Measurements from ENCODE around the gene ESYT2. TPM values are rescaled to one million over a fixed set of nuclear protein-coding genes. Genes with fewer than 3 reads are reported as not detected.

The ESYT2 gene
- total RNA-seq, 1 experiment from 2014 or later = 68.2 TPM

DNA sequence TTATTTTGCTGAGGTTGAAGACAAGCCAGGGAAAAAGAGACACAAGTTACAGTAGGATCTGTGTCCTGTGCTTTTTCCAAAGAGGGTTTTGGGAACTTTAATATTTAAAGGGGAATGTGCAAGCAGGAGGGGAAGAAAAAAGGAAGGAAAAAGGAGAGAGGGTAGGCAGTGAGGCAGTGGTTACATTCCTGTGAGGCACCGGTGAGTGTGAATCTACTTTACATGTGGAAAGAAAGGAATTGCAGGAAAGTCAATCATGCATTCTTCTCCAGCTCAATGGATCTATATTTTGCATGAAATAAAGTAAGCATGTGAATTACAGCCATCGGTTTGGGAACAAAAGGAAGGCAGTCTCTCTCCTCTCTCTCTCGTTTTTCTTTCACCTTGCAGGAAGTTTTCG, 14.5 kb upstream of the ESYT2 start:
- TF ChIP-seq EGR1 (IDR thresholded peaks at IDR 0.05; ENCODE audit: low read depth) (no peak), CEBPB (IDR thresholded peaks at IDR 0.05; ENCODE audit: low read depth) (no peak), SRF (IDR thresholded peaks at IDR 0.05; ENCODE audit: low read depth) (no peak), ZNF274 (IDR thresholded peaks at IDR 0.05; ENCODE audit: low read depth, low read length) (no peak), ZFX (IDR thresholded peaks at IDR 0.05) (no peak), EZH2 (IDR thresholded peaks at IDR 0.05) (no peak), FOSL1 (IDR thresholded peaks at IDR 0.05; ENCODE audit: low read depth) (no peak), SP1 (IDR thresholded peaks at IDR 0.05; ENCODE audit: low read depth) (no peak), POLR2AphosphoS5 (IDR thresholded peaks at IDR 0.05; ENCODE audit: low read depth, low read length) (no peak), JUND (IDR thresholded peaks at IDR 0.05) (no peak), RAD21 (IDR thresholded peaks at IDR 0.05; ENCODE audit: low read depth) (no peak), TCF7L2 (IDR thresholded peaks at IDR 0.05; ENCODE audit: borderline replicate concordance, extremely low read depth, insufficient read depth, insufficient read length) (no peak), CBX3 (IDR thresholded peaks at IDR 0.05; ENCODE audit: low read depth) (no peak), YY1 (IDR thresholded peaks at IDR 0.05; ENCODE audit: extremely low read depth, insufficient replicate concordance, low read depth, low read length) (no peak), ELF1 (IDR thresholded peaks at IDR 0.05; ENCODE audit: borderline replicate concordance, low read depth) (no peak), EZH2phosphoT487 (IDR thresholded peaks at IDR 0.05; ENCODE audit: borderline replicate concordance) (no peak)
- TF ChIP-seq, protein P1, sequence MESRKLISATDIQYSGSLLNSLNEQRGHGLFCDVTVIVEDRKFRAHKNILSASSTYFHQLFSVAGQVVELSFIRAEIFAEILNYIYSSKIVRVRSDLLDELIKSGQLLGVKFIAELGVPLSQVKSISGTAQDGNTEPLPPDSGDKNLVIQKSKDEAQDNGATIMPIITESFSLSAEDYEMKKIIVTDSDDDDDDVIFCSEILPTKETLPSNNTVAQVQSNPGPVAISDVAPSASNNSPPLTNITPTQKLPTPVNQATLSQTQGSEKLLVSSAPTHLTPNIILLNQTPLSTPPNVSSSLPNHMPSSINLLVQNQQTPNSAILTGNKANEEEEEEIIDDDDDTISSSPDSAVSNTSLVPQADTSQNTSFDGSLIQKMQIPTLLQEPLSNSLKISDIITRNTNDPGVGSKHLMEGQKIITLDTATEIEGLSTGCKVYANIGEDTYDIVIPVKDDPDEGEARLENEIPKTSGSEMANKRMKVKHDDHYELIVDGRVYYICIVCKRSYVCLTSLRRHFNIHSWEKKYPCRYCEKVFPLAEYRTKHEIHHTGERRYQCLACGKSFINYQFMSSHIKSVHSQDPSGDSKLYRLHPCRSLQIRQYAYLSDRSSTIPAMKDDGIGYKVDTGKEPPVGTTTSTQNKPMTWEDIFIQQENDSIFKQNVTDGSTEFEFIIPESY (IDR thresholded peaks at IDR 0.05; ENCODE audit: extremely low read depth, insufficient replicate concordance, low read length) = no peak
- TF ChIP-seq, protein P2, sequence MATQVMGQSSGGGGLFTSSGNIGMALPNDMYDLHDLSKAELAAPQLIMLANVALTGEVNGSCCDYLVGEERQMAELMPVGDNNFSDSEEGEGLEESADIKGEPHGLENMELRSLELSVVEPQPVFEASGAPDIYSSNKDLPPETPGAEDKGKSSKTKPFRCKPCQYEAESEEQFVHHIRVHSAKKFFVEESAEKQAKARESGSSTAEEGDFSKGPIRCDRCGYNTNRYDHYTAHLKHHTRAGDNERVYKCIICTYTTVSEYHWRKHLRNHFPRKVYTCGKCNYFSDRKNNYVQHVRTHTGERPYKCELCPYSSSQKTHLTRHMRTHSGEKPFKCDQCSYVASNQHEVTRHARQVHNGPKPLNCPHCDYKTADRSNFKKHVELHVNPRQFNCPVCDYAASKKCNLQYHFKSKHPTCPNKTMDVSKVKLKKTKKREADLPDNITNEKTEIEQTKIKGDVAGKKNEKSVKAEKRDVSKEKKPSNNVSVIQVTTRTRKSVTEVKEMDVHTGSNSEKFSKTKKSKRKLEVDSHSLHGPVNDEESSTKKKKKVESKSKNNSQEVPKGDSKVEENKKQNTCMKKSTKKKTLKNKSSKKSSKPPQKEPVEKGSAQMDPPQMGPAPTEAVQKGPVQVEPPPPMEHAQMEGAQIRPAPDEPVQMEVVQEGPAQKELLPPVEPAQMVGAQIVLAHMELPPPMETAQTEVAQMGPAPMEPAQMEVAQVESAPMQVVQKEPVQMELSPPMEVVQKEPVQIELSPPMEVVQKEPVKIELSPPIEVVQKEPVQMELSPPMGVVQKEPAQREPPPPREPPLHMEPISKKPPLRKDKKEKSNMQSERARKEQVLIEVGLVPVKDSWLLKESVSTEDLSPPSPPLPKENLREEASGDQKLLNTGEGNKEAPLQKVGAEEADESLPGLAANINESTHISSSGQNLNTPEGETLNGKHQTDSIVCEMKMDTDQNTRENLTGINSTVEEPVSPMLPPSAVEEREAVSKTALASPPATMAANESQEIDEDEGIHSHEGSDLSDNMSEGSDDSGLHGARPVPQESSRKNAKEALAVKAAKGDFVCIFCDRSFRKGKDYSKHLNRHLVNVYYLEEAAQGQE (IDR thresholded peaks at IDR 0.05; ENCODE audit: low read depth) = no peak
- TF ChIP-seq, protein P3, sequence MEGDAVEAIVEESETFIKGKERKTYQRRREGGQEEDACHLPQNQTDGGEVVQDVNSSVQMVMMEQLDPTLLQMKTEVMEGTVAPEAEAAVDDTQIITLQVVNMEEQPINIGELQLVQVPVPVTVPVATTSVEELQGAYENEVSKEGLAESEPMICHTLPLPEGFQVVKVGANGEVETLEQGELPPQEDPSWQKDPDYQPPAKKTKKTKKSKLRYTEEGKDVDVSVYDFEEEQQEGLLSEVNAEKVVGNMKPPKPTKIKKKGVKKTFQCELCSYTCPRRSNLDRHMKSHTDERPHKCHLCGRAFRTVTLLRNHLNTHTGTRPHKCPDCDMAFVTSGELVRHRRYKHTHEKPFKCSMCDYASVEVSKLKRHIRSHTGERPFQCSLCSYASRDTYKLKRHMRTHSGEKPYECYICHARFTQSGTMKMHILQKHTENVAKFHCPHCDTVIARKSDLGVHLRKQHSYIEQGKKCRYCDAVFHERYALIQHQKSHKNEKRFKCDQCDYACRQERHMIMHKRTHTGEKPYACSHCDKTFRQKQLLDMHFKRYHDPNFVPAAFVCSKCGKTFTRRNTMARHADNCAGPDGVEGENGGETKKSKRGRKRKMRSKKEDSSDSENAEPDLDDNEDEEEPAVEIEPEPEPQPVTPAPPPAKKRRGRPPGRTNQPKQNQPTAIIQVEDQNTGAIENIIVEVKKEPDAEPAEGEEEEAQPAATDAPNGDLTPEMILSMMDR (IDR thresholded peaks at IDR 0.05 in 2 of 3, conservative IDR thresholded peaks at IDR 0.05 in 1 of 3; ENCODE audit: borderline replicate concordance in 1 of 3, insufficient read depth in 1 of 3, low read depth in 2 of 3, low read length in 2 of 3) = no peak
- Histone ChIP-seq H3K4me3 (replicated peaks in 1 of 2; ENCODE audit: low read depth in 1 of 2, low read length in 2 of 2) (no peak overlapping the region), H3K9me3 (ENCODE audit: control insufficient read depth in 1 of 2, insufficient read depth in 1 of 2, low read depth in 1 of 2, low read length in 2 of 2) (no peaks in the 10 kb centered on the region), H3K4me1 (ENCODE audit: control insufficient read depth in 1 of 2, insufficient read depth in 2 of 2, low read length in 2 of 2) (no peaks in the 10 kb centered on the region), H3K27me3 (ENCODE audit: insufficient read depth, low read length) (no peaks in the 10 kb centered on the region), H4K20me1 (ENCODE audit: insufficient read depth) (no peaks in the 10 kb centered on the region), H3K36me3 (ENCODE audit: control insufficient read depth in 1 of 2, insufficient read depth in 2 of 2, low read length in 2 of 2) (no peaks in the 10 kb centered on the region), H3K79me2 (ENCODE audit: insufficient read depth, low read length) (no peaks in the 10 kb centered on the region), H2AFZ (ENCODE audit: low read depth, low read length, poor library complexity, severe bottlenecking) (no peak overlapping the region), H3K9ac (ENCODE audit: low read length) (no peak overlapping the region), H3K4me2 (ENCODE audit: low read length) (no peak overlapping the region), H3K9me2 (ENCODE audit: insufficient read depth) (no peaks in the 10 kb centered on the region), H3K27ac (ENCODE audit: low read depth, low read length) (no peak overlapping the region)
- ChIA-PET CTCF (no interaction called here), POLR2A (no interaction called here), RAD21 (ENCODE audit: low non-redundant PET in 1 of 2, low total read pairs in 2 of 2, uncharacterized antibody in 2 of 2, unreplicated experiment in 2 of 2) (no interaction called here)
- no TSS peak for BruUV-seq (replicated peaks)
- ATAC-seq = no peak
- DNase-seq (ENCODE audit: low read depth, low spot score) = no peak
- intact Hi-C loops (cut with micrococcal nuclease) = no loop called here

All from HCT116 (cell line).